Pancreas (tissue), 10 donors: Measurements from ENCODE around the gene PTOV1. TPM values are rescaled to one million over a fixed set of nuclear protein-coding genes. Genes with fewer than 3 reads are reported as not detected.
A peak's percentile ranks its signal among the peaks of the same experiment; 100 is the strongest.

Source experiments
- ATAC-seq, 4 donors: fragments of 200-7000 bp; cut with Tn5 transposase; one replicate each; pipeline versions ENCODE4 v1.8.0 to v1.9.1; 2020; ENCODE audit warnings: mild to moderate bottlenecking in 4 of 4, moderate library complexity in 4 of 4
- DNase-seq, 6 donors: peaks; one replicate each; pipeline ENCODE4 v3.0.0-alpha.2; 2020
- FAIRE-seq: peaks from 2 replicates; lab custom pipeline; 2012; peaks lifted over from hg19 to GRCh38; lab: Jason Lieb, UNC
- H3K27ac ChIP-seq, 4 donors: fragments of 200-600 bp; sonication (generic); 1 replicate in 3 of 4; 2 replicates in 1 of 4; pipeline versions ENCODE4 v1.5.0 to v1.8.0; 2020
- H3K27me3 ChIP-seq, 4 donors: fragments of 200-600 bp; one replicate each; pipeline ENCODE4 v1.8.0; 2021
- H3K36me3 ChIP-seq, 3 donors: fragments of 200-600 bp; sonication (generic) in 1 of 3; one replicate each; pipeline versions ENCODE4 v1.5.0 to v1.8.0; 2020 to 2021
- H3K4me1 ChIP-seq, 3 donors: fragments of 200-600 bp; one replicate each; pipeline ENCODE4 v1.8.0; 2021
- H3K4me3 ChIP-seq, 4 donors: fragments of 200-600 bp; sonication (generic) in 2 of 4; one replicate each; pipeline versions ENCODE4 v1.5.0 to v1.8.0; 2020 to 2021
- H3K9me3 ChIP-seq, 4 donors: fragments of 200-600 bp; one replicate each; pipeline ENCODE4 v1.8.0; 2021
- CTCF ChIP-seq, 4 donors: fragments of 200-600 bp; sonication (generic) in 3 of 4; IDR thresholded peaks; one replicate each; pipeline versions ENCODE4 v1.5.0 to v1.8.0; 2021; ENCODE audit warnings: antibody characterized with exemption in 4 of 4
- WGBS, 2 donors: extraction: QIAGEN DNeasy Blood & Tissue Kit; methylation state at CpG; one replicate each; pipeline ENCODE4 v1.1.7; 2013; 5-methylcytosine and 5-hydroxymethylcytosine counted together
- intact Hi-C, 3 donors: fragments of 100-400 bp; cut with DNase I; formaldehyde crosslinking; loops; one replicate each; pipeline versions ENCODE4 v1.11.1 to v1.14.2; 2022
- polyA plus RNA-seq, 2 donors: library from polyadenylated mRNA; stranded (reverse); fragments of 200-250 nt; gene quantifications; one replicate each; pipeline ENCODE4 v1.2.3, GENCODE V29; 2013
- total RNA-seq, 6 donors: library from RNA; stranded (reverse); fragmentation: NEBNext Ultra II Directional in 4 of 6; extraction: Animal tissue kit (Norgen Biotek cat#: 25700) in 4 of 6; gene quantifications; one replicate each; pipeline versions ENCODE4 v1.2.1 to v1.2.4, GENCODE V29; 2021 to 2023
- donor health status: healthy with polysubstance abuse.
- donor health status: DM: no; HTN: no; CAD: no; lungs with moderate emphysema.
- donor health status: DM: no; HTN: no; CAD: no.
- donor health status: control.
- donor health status: control.
- donor health status: Bipolar disorder and iron deficiency.
- donor health status: DM: yes; HTN: yes; CAD: no.
- donor health status: DM: no; HTN: no; CAD: no.
- donor health status: DM: no; HTN: no; CAD: no.
- donor health status: DM: yes; HTN: yes; CAD: no.

PTOV1 gene
- total and polyA plus RNA-seq, 8 donors, result 48.8 to 191 (median 76.0) TPM

DNA sequence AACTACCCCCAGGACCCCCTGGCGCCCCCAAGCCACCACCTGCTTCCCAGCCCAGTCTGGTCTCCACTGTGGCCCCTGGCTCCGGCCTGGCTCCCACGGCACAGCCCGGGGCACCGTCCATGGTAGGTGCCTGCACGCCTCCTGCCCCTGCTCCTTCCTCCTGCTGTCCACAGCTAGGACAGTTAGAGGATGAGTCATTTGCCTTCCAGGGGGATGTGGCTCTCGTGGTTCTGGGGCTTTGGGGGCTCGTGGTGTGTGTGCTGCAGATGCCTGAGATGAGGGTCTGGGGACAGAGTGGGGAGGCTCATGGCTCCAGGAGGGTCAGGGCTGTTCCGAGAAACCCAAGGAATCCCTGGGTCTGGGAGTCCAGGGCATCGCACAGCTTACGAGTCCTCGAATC lies 20.2 kb upstream of the PTOV1 start:
- no peaks in the 10 kb centered on the region for H3K4me1 ChIP-seq
- FAIRE-seq, result no peak
- H3K9me3 ChIP-seq, result no peaks in the 10 kb centered on the region
- no peak for TF ChIP-seq CTCF (IDR thresholded peaks at IDR 0.05)
- intact Hi-C loops, result no loop called here
- H3K4me3 ChIP-seq, result no peak overlapping the region
- H3K27me3 ChIP-seq, result no peaks in the 10 kb centered on the region
- no peak for ATAC-seq
- H3K27ac ChIP-seq, result no peak overlapping the region
- DNase-seq, result no peak
- peaks cover 0 to 42% (median 21%) of the 10 kb centered on the region in 3 donors for H3K36me3 ChIP-seq
- 95 to 96% methylated on average over 12 of the region's 12 CpGs for WGBS, 2 donors

GRCh38 chr19:49831592-49831991 lies 19.4 kb upstream of the PTOV1 start:
- TF ChIP-seq CTCF (IDR thresholded peaks at IDR 0.05), result no peak
- Histone ChIP-seq H3K4me1 (no peaks in the 10 kb centered on the region), H3K27me3 (no peaks in the 10 kb centered on the region), H3K9me3 (no peaks in the 10 kb centered on the region), H3K4me3 (no peak overlapping the region), H3K27ac (no peak overlapping the region), H3K36me3 (peaks cover 0 to 47% (median 24%) of the 10 kb centered on the region in 3 donors)
- DNase-seq (no peak), ATAC-seq (no peak), FAIRE-seq (no peak)
- intact Hi-C loops, result no loop called here
- 96 to 97% methylated on average over 8 of the region's 8 CpGs for WGBS, 2 donors

DNA sequence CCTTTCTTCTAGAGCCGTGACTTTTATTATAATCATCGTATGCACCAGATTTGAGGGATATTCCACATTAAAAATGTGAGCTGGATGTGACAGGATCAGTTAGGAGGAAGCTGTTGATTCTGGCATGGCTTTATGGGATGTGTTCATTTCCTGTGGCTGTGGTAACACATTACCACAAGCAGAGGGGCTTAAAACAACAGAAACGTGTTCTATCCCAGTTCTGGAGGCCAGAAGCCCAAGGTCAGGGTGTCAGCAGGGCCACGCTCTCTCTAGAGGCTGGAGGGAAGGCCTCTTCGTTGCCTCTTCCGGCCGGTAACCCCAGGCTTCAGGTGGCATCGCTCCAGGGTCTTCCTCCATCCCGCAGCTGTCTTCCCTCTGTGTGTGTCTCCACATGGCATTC lies 18.4 kb upstream of the PTOV1 start:
- Histone ChIP-seq H3K27me3 (no peaks in the 10 kb centered on the region), H3K4me1 (no peaks in the 10 kb centered on the region), H3K27ac (no peak overlapping the region), H3K9me3 (no peaks in the 10 kb centered on the region), H3K4me3 (no peak overlapping the region), H3K36me3 (peaks cover 0 to 50% (median 28%) of the 10 kb centered on the region in 3 donors)
- no peak for FAIRE-seq
- ATAC-seq, result no peak
- intact Hi-C loops, result no loop called here
- no peak for DNase-seq
- TF ChIP-seq CTCF (IDR thresholded peaks at IDR 0.05), result no peak
- 75 to 80% methylated on average over 9 of the region's 9 CpGs for WGBS, 2 donors

GRCh38 chr19:49833599-49833998 lies 17.4 kb upstream of the PTOV1 start:
- Histone ChIP-seq H3K27me3 (no peaks in the 10 kb centered on the region), H3K4me3 (no peak overlapping the region), H3K9me3 (no peaks in the 10 kb centered on the region), H3K27ac (no peak overlapping the region), H3K36me3 (peaks cover 0 to 51% (median 28%) of the 10 kb centered on the region in 3 donors), H3K4me1 (no peaks in the 10 kb centered on the region)
- no peak for FAIRE-seq
- no peak for DNase-seq
- 92% methylated on average over 7 of the region's 7 CpGs for WGBS, 2 donors
- ATAC-seq, result no peak
- intact Hi-C loops, result no loop called here
- no peak for TF ChIP-seq CTCF (IDR thresholded peaks at IDR 0.05)

DNA sequence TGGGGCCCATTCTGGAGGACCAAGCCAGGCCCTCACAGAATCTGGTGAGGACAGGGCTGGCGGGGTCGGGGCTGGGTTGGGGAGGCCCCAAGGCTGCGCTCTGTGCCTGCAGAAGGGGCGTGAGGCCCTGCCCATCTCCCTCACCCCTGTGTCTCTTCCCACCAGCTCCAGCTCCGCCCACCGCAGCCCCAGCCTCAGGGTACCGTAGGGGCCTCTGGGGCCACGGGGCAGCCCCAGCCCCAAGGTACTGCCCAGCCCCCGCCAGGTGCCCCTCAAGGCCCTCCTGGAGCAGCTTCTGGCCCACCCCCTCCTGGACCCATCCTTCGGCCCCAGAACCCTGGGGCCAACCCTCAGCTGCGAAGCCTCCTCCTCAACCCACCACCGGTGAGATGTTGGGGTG lies 15.4 kb upstream of the PTOV1 start:
- H3K27ac ChIP-seq, result no peak overlapping the region
- DNase-seq (peak in 1 of 6 donors; percentile 43), FAIRE-seq (no peak), ATAC-seq (no peak)
- H3K4me3 ChIP-seq, result no peak overlapping the region
- intact Hi-C loops, result no loop called here
- no peaks in the 10 kb centered on the region for H3K9me3 ChIP-seq
- peaks cover 0 to 65% (median 28%) of the 10 kb centered on the region in 3 donors for H3K36me3 ChIP-seq
- WGBS, 2 donors, result 95 to 97% methylated on average over 11 to 12 of the region's 12 CpGs
- no peak for TF ChIP-seq CTCF (IDR thresholded peaks at IDR 0.05)
- no peaks in the 10 kb centered on the region for H3K27me3 ChIP-seq
- H3K4me1 ChIP-seq, result no peaks in the 10 kb centered on the region
